Measurements from ENCODE around the gene HRH1. TPM values are rescaled to one million over a fixed set of nuclear protein-coding genes. Genes with fewer than 3 reads are reported as not detected.

The HRH1 gene
- total and polyA plus RNA-seq, 4 donors = 2.3 to 8.3 (median 4.6) TPM

DNA sequence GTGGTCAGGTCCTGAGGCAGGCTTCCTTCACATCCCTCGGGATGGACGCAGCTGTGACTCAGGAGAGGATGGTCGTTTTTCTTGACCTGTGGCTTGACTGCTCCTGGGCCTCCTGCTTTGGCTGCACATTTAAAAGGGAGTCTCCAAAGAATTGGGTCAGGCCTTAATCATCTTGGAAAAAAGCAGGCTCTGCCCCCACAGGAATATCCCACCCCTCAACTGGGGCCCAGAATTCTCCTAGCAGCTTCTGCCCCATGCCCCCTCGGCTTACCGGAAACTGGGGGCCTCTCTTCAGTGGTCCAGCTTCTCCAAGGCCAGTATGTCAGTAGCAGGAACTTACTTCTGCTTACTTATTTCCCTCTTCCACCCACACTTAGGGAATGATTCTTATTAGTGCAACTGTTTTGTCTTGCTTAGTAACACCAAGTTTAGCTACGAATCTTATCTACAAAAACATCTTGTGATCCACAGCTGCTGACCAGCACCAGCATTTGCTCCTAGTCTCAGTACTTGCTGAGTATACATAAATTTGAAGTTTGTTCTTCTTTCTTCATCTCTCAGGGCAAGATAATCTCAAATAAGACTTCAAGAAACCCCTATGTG lies 153.6 kb downstream of the HRH1 start:
- Histone ChIP-seq H3K9ac (ENCODE audit: insufficient read depth in 1 of 2, low read length in 2 of 2) (no peak overlapping the region), H3K4me3 (no peak overlapping the region), H3K27me3 (ENCODE audit: control insufficient read depth in 3 of 3, insufficient read depth in 3 of 3, low read length in 2 of 3) (no peaks in the 10 kb centered on the region), H3K9me3 (ENCODE audit: control insufficient read depth in 4 of 4, insufficient read depth in 3 of 4, low read length in 3 of 4) (no peaks in the 10 kb centered on the region), H3K36me3 (ENCODE audit: control insufficient read depth in 4 of 4, insufficient read depth in 4 of 4, low read length in 4 of 4) (peaks cover 18 to 28% (median 24%) of the 10 kb centered on the region in 4 donors), H3K4me1 (ENCODE audit: control insufficient read depth in 5 of 5, insufficient read depth in 5 of 5, low read length in 5 of 5) (peaks cover 0 to 5% (median 0%) of the 10 kb centered on the region in 5 donors), H3K27ac (ENCODE audit: low read depth in 1 of 2, low read length in 1 of 2) (peak overlapping the region in 1 of 2 donors; percentile 62)
- DNase-seq = peak in 1 of 3 donors; percentile 1
- no peak for ATAC-seq (ENCODE audit: insufficient read depth, low FRiP score)
- WGBS, 2 donors = 84 to 86% methylated on average over 6 of the region's 6 CpGs
- no peak for TF ChIP-seq CTCF (IDR thresholded peaks at IDR 0.05; ENCODE audit: control extremely low read depth, extremely low read depth)

DNA sequence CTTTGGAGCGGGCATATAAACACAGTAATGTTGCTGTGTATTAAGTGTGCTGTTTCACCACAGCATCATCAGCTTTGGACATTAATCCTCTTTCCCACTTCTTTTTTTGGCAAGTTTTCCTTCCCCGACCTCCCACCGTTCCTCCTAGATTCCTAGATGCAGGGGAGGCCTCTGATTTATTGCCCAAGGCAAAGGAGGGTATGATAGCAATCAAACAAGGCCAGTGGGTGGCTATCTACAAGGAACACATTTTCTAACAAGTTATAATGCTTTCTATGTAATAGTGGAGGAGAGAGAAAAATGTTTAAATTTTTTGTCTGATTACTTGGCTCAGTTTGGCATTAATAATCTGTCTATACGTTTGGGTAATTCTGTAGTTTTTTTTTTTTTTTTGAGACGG lies 156.0 kb downstream of the HRH1 start:
- no peak for ATAC-seq (ENCODE audit: insufficient read depth, low FRiP score)
- Histone ChIP-seq H3K4me1 (ENCODE audit: control insufficient read depth in 5 of 5, insufficient read depth in 5 of 5, low read length in 5 of 5) (peaks cover 0 to 4% (median 0%) of the 10 kb centered on the region in 5 donors), H3K9ac (ENCODE audit: insufficient read depth in 1 of 2, low read length in 2 of 2) (no peak overlapping the region), H3K36me3 (ENCODE audit: control insufficient read depth in 4 of 4, insufficient read depth in 4 of 4, low read length in 4 of 4) (peaks cover 18 to 38% (median 33%) of the 10 kb centered on the region in 4 donors), H3K27ac (ENCODE audit: low read depth in 1 of 2, low read length in 1 of 2) (no peak overlapping the region), H3K9me3 (ENCODE audit: control insufficient read depth in 4 of 4, insufficient read depth in 3 of 4, low read length in 3 of 4) (no peaks in the 10 kb centered on the region), H3K27me3 (ENCODE audit: control insufficient read depth in 3 of 3, insufficient read depth in 3 of 3, low read length in 2 of 3) (no peaks in the 10 kb centered on the region), H3K4me3 (no peak overlapping the region)
- no peak for TF ChIP-seq CTCF (IDR thresholded peaks at IDR 0.05; ENCODE audit: control extremely low read depth, extremely low read depth)
- 84 to 91% methylated on average over 5 of the region's 5 CpGs for WGBS, 2 donors
- no peak for DNase-seq

- Histone ChIP-seq H3K36me3 (ENCODE audit: control insufficient read depth in 4 of 4, insufficient read depth in 4 of 4, low read length in 4 of 4) (peaks cover 20 to 39% (median 32%) of the 10 kb centered on the region in 4 donors), H3K27ac (ENCODE audit: low read depth in 1 of 2, low read length in 1 of 2) (no peak overlapping the region), H3K9ac (ENCODE audit: insufficient read depth in 1 of 2, low read length in 2 of 2) (no peak overlapping the region), H3K27me3 (ENCODE audit: control insufficient read depth in 3 of 3, insufficient read depth in 3 of 3, low read length in 2 of 3) (no peaks in the 10 kb centered on the region), H3K4me3 (no peak overlapping the region), H3K9me3 (ENCODE audit: control insufficient read depth in 4 of 4, insufficient read depth in 3 of 4, low read length in 3 of 4) (no peaks in the 10 kb centered on the region), H3K4me1 (ENCODE audit: control insufficient read depth in 5 of 5, insufficient read depth in 5 of 5, low read length in 5 of 5) (no peaks in the 10 kb centered on the region)
- DNase-seq (no peak), ATAC-seq (ENCODE audit: insufficient read depth, low FRiP score) (no peak)
- 96 to 98% methylated on average over 5 of the region's 5 CpGs for WGBS, 2 donors
- TF ChIP-seq CTCF (IDR thresholded peaks at IDR 0.05; ENCODE audit: control extremely low read depth, extremely low read depth) = no peak
Observed at GRCh38 chr3:11312166-11312565, 157.9 kb downstream of the HRH1 start.

Small RNA genes within 50 kb of the gene (small RNA-seq; reads per million reads assigned to genes)
- not detected for gene AC083855.1 (ENCODE audit: low replicate concordance)

Other genes with a start within 250 kb of the HRH1 start
- gene SLC6A1, start 161.7 kb upstream of the HRH1 start, total RNA-seq = 1 to 10 TPM; 1.5 to 4.5 TPM
- gene SLC6A1, start 161.7 kb upstream of the HRH1 start, polyA plus RNA-seq = 1 to 10 TPM in 1 of 2 donors, under 1 TPM in 1; 0.87 to 1.1 TPM
- 10 to 100 TPM; 62.3 to 72.0 TPM for gene ATG7, start 117.9 kb downstream of the HRH1 start, total RNA-seq
- 10 to 100 TPM; 11.2 to 44.2 TPM for gene ATG7, start 117.9 kb downstream of the HRH1 start, polyA plus RNA-seq